Right atrium auricular region (tissue), 2 donors: ENCODE results near the gene DTX3L. TPM values are rescaled to one million over a fixed set of nuclear protein-coding genes. Genes with fewer than 3 reads are reported as not detected.

Experiments used
- DNase-seq: peaks from one replicate; pipeline ENCODE4 v3.0.0-alpha.2; 2019; ENCODE audit warnings: low spot score
- H3K27ac ChIP-seq, 2 donors: fragments of 200-600 bp; sonication (generic); 1 replicate in 1 of 2; 2 replicates in 1 of 2; pipeline ENCODE4 v1.5.1; 2016 to 2019
- H3K27me3 ChIP-seq, 2 donors: fragments of 200-600 bp; sonication (generic); one replicate each; pipeline versions ENCODE4 v1.5.1 to v1.6.0; 2017 to 2019
- H3K36me3 ChIP-seq: fragments of 200-600 bp; sonication (generic); one replicate; pipeline ENCODE4 v1.5.1; 2016
- H3K4me1 ChIP-seq, 2 donors: fragments of 200-600 bp; sonication (generic); one replicate each; pipeline versions ENCODE4 v1.5.1 to v1.6.0; 2017 to 2019
- H3K4me3 ChIP-seq, 2 donors: fragments of 200-600 bp; sonication (generic); 1 replicate in 1 of 2; 2 replicates in 1 of 2; pipeline ENCODE4 v1.5.1; 2017 to 2019; ENCODE audit warnings: mild to moderate bottlenecking in 1 of 2, moderate library complexity in 1 of 2
- H3K9me3 ChIP-seq, 2 donors: fragments of 200-600 bp; sonication (generic); one replicate each; pipeline ENCODE4 v1.5.1; 2019
- total RNA-seq, 2 donors: library from RNA; depleted of rRNA; stranded (reverse); fragments of >200 nt; gene quantifications; one replicate each; pipeline ENCODE4 v1.1.0, GENCODE V29; 2016
- TF ChIP-seq, protein P1 (sequence below), 2 donors: fragments of 200-600 bp; sonication (generic); IDR thresholded peaks; one replicate each; pipeline ENCODE4 v1.5.1; 2019; ENCODE audit warnings: antibody characterized with exemption in 2 of 2

DTX3L gene
- total RNA-seq, 2 donors from 2014 or later: 8.6 to 12.1 TPM

DNA sequence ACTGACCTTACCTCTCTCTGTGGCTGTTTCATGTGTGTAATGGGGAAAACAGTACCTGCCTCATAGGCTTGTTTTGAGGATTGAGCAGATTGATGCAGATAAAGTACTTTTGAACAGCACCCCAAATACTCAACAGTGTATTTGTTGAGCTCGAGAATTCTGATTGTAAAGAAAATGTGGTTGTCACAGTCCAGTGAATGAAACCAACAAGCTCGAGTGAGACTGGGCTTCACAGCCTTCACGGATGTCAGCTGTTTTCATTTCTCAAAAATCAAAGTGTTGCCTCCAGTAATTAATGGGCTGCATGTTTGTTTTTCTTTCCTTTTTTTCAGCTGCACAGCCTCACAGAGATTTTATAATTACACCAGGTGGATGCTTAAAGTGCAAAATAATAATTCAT lies 57.0 kb downstream of the DTX3L start:
- no peaks in the 10 kb centered on the region for H3K27me3 ChIP-seq
- no peaks in the 10 kb centered on the region for H3K9me3 ChIP-seq
- TF ChIP-seq, protein P1, sequence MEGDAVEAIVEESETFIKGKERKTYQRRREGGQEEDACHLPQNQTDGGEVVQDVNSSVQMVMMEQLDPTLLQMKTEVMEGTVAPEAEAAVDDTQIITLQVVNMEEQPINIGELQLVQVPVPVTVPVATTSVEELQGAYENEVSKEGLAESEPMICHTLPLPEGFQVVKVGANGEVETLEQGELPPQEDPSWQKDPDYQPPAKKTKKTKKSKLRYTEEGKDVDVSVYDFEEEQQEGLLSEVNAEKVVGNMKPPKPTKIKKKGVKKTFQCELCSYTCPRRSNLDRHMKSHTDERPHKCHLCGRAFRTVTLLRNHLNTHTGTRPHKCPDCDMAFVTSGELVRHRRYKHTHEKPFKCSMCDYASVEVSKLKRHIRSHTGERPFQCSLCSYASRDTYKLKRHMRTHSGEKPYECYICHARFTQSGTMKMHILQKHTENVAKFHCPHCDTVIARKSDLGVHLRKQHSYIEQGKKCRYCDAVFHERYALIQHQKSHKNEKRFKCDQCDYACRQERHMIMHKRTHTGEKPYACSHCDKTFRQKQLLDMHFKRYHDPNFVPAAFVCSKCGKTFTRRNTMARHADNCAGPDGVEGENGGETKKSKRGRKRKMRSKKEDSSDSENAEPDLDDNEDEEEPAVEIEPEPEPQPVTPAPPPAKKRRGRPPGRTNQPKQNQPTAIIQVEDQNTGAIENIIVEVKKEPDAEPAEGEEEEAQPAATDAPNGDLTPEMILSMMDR (IDR thresholded peaks at IDR 0.05): no peak
- H3K4me1 ChIP-seq: no peaks in the 10 kb centered on the region
- no peaks in the 10 kb centered on the region for H3K36me3 ChIP-seq
- no peak overlapping the region for H3K4me3 ChIP-seq
- no peak for DNase-seq
- no peak overlapping the region for H3K27ac ChIP-seq

DNA sequence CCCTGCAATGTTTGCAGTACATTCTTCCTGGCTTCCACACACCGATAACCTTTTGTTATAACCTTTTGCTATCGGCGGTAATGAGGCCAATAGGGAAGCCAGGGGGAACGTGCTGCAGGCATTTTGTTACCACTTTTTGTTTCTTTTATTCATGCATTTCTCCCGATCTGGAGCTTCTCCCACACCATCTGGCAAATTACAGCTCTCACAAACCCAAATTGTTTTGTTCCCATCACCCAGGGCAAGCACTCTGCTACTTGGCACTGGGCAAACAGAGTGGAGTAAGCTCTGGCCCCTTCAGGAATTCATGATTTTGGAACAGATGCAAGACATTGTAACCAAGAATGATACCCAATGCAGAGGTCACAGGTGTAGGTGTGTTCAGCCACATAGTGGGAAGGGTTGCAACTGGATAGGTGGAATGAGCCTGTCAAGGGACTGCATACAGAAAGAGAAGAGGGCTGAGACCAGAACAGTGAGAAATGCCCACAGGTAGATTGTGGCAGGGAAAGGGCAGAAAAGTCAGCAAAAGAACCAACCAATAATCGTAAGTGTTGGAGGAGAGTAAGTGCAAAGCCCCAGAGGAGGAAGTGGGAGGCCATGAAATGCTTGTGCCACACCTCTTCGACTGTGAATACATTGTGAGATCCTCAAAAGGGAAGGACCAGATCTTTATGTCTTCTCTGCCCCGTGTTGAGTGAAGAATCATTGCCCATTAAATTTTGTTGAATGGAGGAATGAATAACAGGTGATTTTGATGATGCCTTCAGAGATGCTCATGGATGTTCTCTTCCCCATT lies 59.1 kb downstream of the DTX3L start:
- no peak overlapping the region for H3K4me3 ChIP-seq
- H3K27me3 ChIP-seq: no peaks in the 10 kb centered on the region
- H3K9me3 ChIP-seq: no peaks in the 10 kb centered on the region
- DNase-seq: no peak
- H3K4me1 ChIP-seq: no peaks in the 10 kb centered on the region
- no peaks in the 10 kb centered on the region for H3K36me3 ChIP-seq
- no peak overlapping the region for H3K27ac ChIP-seq
- TF ChIP-seq, protein P1 (IDR thresholded peaks at IDR 0.05): no peak

Other genes starting within 250 kb of the DTX3L start
- gene CSTA, start 239.1 kb upstream of the DTX3L start, total RNA-seq: 1 to 10 TPM; 1.1 to 2.6 TPM
- 10 to 100 TPM; 15.5 to 19.5 TPM for gene MIX23, start 181.1 kb upstream of the DTX3L start, total RNA-seq
- gene FAM162A, start 180.2 kb upstream of the DTX3L start, total RNA-seq: 10 to 100 TPM; 55.3 to 88.4 TPM
- 1 to 10 TPM; 1.6 to 2.7 TPM for gene WDR5B, start 148.3 kb upstream of the DTX3L start, total RNA-seq
- 10 to 100 TPM; 33.3 to 40.0 TPM for gene KPNA1, start 49.4 kb upstream of the DTX3L start, total RNA-seq
- 10 to 100 TPM in 1 of 2 donors, 1 to 10 TPM in 1; 9.2 to 14.5 TPM for gene PARP9, start within 50 bp of the DTX3L start, total RNA-seq
- 1 to 10 TPM; 1.1 to 1.7 TPM for gene PARP15, start 13.3 kb downstream of the DTX3L start, total RNA-seq
- gene PARP14, start 116.5 kb downstream of the DTX3L start, total RNA-seq: 10 to 100 TPM in 1 of 2 donors, 1 to 10 TPM in 1; 9.5 to 13.5 TPM
- gene HSPBAP1, start 229.5 kb downstream of the DTX3L start, total RNA-seq: 1 to 10 TPM; 3.0 to 4.0 TPM
- gene SLC49A4, start 230.7 kb downstream of the DTX3L start, total RNA-seq: 10 to 100 TPM; 22.9 to 25.7 TPM